Adrenal gland (tissue), 5 donors: ENCODE results near the gene HSD17B2.

Experiments
- POLR2A ChIP-seq, 2 donors: fragments of 450-650 bp; IDR thresholded peaks; one replicate each; pipeline ENCODE4 v1.6.1; 2017; ENCODE audit warnings: antibody characterized with exemption in 2 of 2, mild to moderate bottlenecking in 2 of 2, moderate library complexity in 1 of 2
- TF ChIP-seq, protein P1 (sequence below), 6 experiments: fragments of 450-650 bp in 4 of 6; fragments of 200-600 bp in 2 of 6; sonication (generic) in 1 of 6; IDR thresholded peaks; 1 replicate in 5 of 6; 2 replicates in 1 of 6; pipeline versions ENCODE4 v1.5.1 to v1.8.0; 2016 to 2021; ENCODE audit warnings: antibody characterized with exemption in 6 of 6, mild to moderate bottlenecking in 2 of 6, moderate library complexity in 1 of 6
- donor health status: DM: no; HTN: no; CAD: no.

- no peak for TF ChIP-seq POLR2A (IDR thresholded peaks at IDR 0.05)
- TF ChIP-seq, protein P1, sequence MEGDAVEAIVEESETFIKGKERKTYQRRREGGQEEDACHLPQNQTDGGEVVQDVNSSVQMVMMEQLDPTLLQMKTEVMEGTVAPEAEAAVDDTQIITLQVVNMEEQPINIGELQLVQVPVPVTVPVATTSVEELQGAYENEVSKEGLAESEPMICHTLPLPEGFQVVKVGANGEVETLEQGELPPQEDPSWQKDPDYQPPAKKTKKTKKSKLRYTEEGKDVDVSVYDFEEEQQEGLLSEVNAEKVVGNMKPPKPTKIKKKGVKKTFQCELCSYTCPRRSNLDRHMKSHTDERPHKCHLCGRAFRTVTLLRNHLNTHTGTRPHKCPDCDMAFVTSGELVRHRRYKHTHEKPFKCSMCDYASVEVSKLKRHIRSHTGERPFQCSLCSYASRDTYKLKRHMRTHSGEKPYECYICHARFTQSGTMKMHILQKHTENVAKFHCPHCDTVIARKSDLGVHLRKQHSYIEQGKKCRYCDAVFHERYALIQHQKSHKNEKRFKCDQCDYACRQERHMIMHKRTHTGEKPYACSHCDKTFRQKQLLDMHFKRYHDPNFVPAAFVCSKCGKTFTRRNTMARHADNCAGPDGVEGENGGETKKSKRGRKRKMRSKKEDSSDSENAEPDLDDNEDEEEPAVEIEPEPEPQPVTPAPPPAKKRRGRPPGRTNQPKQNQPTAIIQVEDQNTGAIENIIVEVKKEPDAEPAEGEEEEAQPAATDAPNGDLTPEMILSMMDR (IDR thresholded peaks at IDR 0.05) = no peak
Observed at GRCh38 chr16:82023206-82023605, 11.8 kb upstream of the HSD17B2 start.
